Measurements from ENCODE around the gene TUBA3E.
"Not testable (repeated sequence)": the region's sequence is repeated elsewhere in the genome, so short reads cannot be mapped to it uniquely, and the experiment has no call there.

Gene TUBA3E

GRCh38 chr2:130162968-130163367 lies 35.3 kb downstream of the TUBA3E start:
- Histone ChIP-seq H3K36me3 (ENCODE audit: control insufficient read depth in 2 of 2, insufficient read depth in 2 of 2, low read length in 2 of 2) (peaks cover 12 to 28% of the 10 kb centered on the region in 2 donors), H3K9me3 (ENCODE audit: control insufficient read depth in 2 of 2, low read length in 2 of 2) (no peaks in the 10 kb centered on the region), H3K27me3 (ENCODE audit: control insufficient read depth in 1 of 2, insufficient read depth in 2 of 2, low read length in 2 of 2) (no peaks in the 10 kb centered on the region), H3K9ac (ENCODE audit: low read length in 2 of 2) (no peak overlapping the region), H3K4me1 (ENCODE audit: control insufficient read depth, insufficient read depth, low read length) (no peaks in the 10 kb centered on the region), H3K4me3 (ENCODE audit: low read length in 2 of 2) (no peak overlapping the region), H3K27ac (ENCODE audit: low read length) (no peak overlapping the region)

DNA sequence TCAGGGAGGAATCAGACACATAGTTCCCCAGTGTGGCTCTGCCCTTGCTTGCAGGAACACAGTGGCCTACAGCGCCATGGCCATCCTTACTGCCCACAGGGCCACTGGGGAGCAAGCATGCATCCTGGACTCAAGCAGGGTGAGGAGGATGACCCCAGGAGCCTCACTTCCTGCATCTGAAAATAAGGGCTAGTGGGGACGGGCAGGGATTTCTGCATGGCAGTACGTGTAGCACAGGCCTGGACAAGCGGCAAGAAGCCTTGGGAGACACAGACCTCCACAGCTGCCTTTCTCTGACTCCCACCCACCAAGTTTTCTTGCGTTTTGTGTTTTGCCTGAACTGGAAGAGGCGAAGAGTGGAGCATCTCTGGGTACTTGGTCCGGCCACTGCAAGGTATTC lies 35.8 kb downstream of the TUBA3E start:
- not testable (repeated sequence) for H3K4me3 ChIP-seq (ENCODE audit: low read length in 2 of 2); H3K27me3 ChIP-seq (ENCODE audit: control insufficient read depth in 1 of 2, insufficient read depth in 2 of 2, low read length in 2 of 2); H3K27ac ChIP-seq (ENCODE audit: low read length); H3K9me3 ChIP-seq (ENCODE audit: control insufficient read depth in 2 of 2, low read length in 2 of 2); H3K4me1 ChIP-seq (ENCODE audit: control insufficient read depth, insufficient read depth, low read length); H3K9ac ChIP-seq (ENCODE audit: low read length in 2 of 2)
- peaks cover 8 to 28% of the 10 kb centered on the region in 2 donors for H3K36me3 ChIP-seq (ENCODE audit: control insufficient read depth in 2 of 2, insufficient read depth in 2 of 2, low read length in 2 of 2)

- H3K27ac ChIP-seq (ENCODE audit: low read length); H3K4me3 ChIP-seq (ENCODE audit: low read length in 2 of 2); H3K9me3 ChIP-seq (ENCODE audit: control insufficient read depth in 2 of 2, low read length in 2 of 2); H3K27me3 ChIP-seq (ENCODE audit: control insufficient read depth in 1 of 2, insufficient read depth in 2 of 2, low read length in 2 of 2); H3K4me1 ChIP-seq (ENCODE audit: control insufficient read depth, insufficient read depth, low read length); H3K9ac ChIP-seq (ENCODE audit: low read length in 2 of 2): not testable (repeated sequence)
- peaks cover 5 to 20% of the 10 kb centered on the region in 2 donors for H3K36me3 ChIP-seq (ENCODE audit: control insufficient read depth in 2 of 2, insufficient read depth in 2 of 2, low read length in 2 of 2)
These were observed 37.2 kb downstream of the TUBA3E start for GRCh38 chr2:130160838-130161705.

DNA sequence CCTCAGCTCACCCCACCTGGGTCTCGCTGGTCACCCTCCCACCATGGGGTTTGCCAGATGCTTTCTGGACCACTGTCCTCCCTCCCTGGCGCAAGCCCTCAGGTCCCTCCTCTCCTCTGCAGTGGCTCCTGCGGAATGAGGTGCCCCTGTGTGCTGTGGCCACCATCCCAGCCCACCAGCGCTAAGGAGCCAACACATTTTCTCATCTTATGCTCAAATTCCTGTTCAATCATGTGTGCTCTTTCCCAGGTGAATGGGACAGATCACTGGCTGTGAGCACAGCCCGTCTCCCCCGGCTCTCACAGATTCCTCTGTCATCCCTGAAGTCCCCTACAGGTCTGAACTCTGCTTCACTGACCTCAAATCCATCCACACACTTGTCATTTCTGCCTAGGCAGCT lies 38.1 kb downstream of the TUBA3E start:
- H3K4me1 ChIP-seq (ENCODE audit: control insufficient read depth, insufficient read depth, low read length), result no peaks in the 10 kb centered on the region
- no peaks in the 10 kb centered on the region for H3K9me3 ChIP-seq (ENCODE audit: control insufficient read depth in 2 of 2, low read length in 2 of 2)
- H3K9ac ChIP-seq (ENCODE audit: low read length in 2 of 2), result no peak overlapping the region
- H3K27ac ChIP-seq (ENCODE audit: low read length), result no peak overlapping the region
- peaks cover 5 to 16% of the 10 kb centered on the region in 2 donors for H3K36me3 ChIP-seq (ENCODE audit: control insufficient read depth in 2 of 2, insufficient read depth in 2 of 2, low read length in 2 of 2)
- no peak overlapping the region for H3K4me3 ChIP-seq (ENCODE audit: low read length in 2 of 2)
- H3K27me3 ChIP-seq (ENCODE audit: control insufficient read depth in 1 of 2, insufficient read depth in 2 of 2, low read length in 2 of 2), result no peaks in the 10 kb centered on the region

DNA sequence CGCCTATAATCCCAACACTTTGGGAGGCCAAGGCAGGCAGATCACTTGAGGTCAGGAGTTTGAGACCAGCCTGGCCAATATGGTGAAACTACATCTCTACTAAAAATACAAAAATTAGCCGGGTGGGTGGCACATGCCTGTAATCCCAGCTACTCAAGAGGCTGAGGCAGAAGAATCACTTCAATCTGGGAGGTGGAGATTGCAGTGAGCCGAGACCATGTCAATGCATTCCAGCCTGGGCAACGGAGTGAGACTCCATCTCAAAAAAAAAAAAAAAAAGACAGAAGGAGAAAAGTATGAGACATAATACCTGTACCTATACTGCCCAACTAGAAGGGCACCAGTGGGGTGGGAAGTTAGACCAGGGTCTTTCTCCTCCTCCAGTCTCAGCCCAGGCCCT lies 38.9 kb downstream of the TUBA3E start:
- not testable (repeated sequence) for H3K4me3 ChIP-seq (ENCODE audit: low read length in 2 of 2); H3K27me3 ChIP-seq (ENCODE audit: control insufficient read depth in 1 of 2, insufficient read depth in 2 of 2, low read length in 2 of 2); H3K9ac ChIP-seq (ENCODE audit: low read length in 2 of 2); H3K27ac ChIP-seq (ENCODE audit: low read length); H3K4me1 ChIP-seq (ENCODE audit: control insufficient read depth, insufficient read depth, low read length); H3K9me3 ChIP-seq (ENCODE audit: control insufficient read depth in 2 of 2, low read length in 2 of 2)
- H3K36me3 ChIP-seq (ENCODE audit: control insufficient read depth in 2 of 2, insufficient read depth in 2 of 2, low read length in 2 of 2), result peaks cover 5 to 14% of the 10 kb centered on the region in 2 donors

- no peaks in the 10 kb centered on the region for H3K27me3 ChIP-seq (ENCODE audit: control insufficient read depth in 1 of 2, insufficient read depth in 2 of 2, low read length in 2 of 2)
- no peak overlapping the region for H3K27ac ChIP-seq (ENCODE audit: low read length)
- peaks cover 5 to 13% of the 10 kb centered on the region in 2 donors for H3K36me3 ChIP-seq (ENCODE audit: control insufficient read depth in 2 of 2, insufficient read depth in 2 of 2, low read length in 2 of 2)
- H3K9ac ChIP-seq (ENCODE audit: low read length in 2 of 2), result no peak overlapping the region
- no peaks in the 10 kb centered on the region for H3K9me3 ChIP-seq (ENCODE audit: control insufficient read depth in 2 of 2, low read length in 2 of 2)
- H3K4me3 ChIP-seq (ENCODE audit: low read length in 2 of 2), result no peak overlapping the region
- no peaks in the 10 kb centered on the region for H3K4me1 ChIP-seq (ENCODE audit: control insufficient read depth, insufficient read depth, low read length)
These were observed 39.6 kb downstream of the TUBA3E start for GRCh38 chr2:130158631-130159030.

- H3K27me3 ChIP-seq (ENCODE audit: control insufficient read depth in 1 of 2, insufficient read depth in 2 of 2, low read length in 2 of 2); H3K9me3 ChIP-seq (ENCODE audit: control insufficient read depth in 2 of 2, low read length in 2 of 2); H3K9ac ChIP-seq (ENCODE audit: low read length in 2 of 2); H3K27ac ChIP-seq (ENCODE audit: low read length); H3K4me1 ChIP-seq (ENCODE audit: control insufficient read depth, insufficient read depth, low read length); H3K4me3 ChIP-seq (ENCODE audit: low read length in 2 of 2): not testable (repeated sequence)
- peaks cover 6 to 16% of the 10 kb centered on the region in 2 donors for H3K36me3 ChIP-seq (ENCODE audit: control insufficient read depth in 2 of 2, insufficient read depth in 2 of 2, low read length in 2 of 2)
These were observed 40.3 kb downstream of the TUBA3E start for GRCh38 chr2:130157825-130158514.

GRCh38 chr2:130157354-130157753 lies 40.9 kb downstream of the TUBA3E start:
- not testable (repeated sequence) for H3K4me3 ChIP-seq (ENCODE audit: low read length in 2 of 2); H3K4me1 ChIP-seq (ENCODE audit: control insufficient read depth, insufficient read depth, low read length); H3K9ac ChIP-seq (ENCODE audit: low read length in 2 of 2); H3K27me3 ChIP-seq (ENCODE audit: control insufficient read depth in 1 of 2, insufficient read depth in 2 of 2, low read length in 2 of 2); H3K9me3 ChIP-seq (ENCODE audit: control insufficient read depth in 2 of 2, low read length in 2 of 2); H3K27ac ChIP-seq (ENCODE audit: low read length)
- H3K36me3 ChIP-seq (ENCODE audit: control insufficient read depth in 2 of 2, insufficient read depth in 2 of 2, low read length in 2 of 2), result peaks cover 5 to 12% of the 10 kb centered on the region in 2 donors

GRCh38 chr2:130156624-130157004 lies 41.6 kb downstream of the TUBA3E start:
- H3K36me3 ChIP-seq (ENCODE audit: control insufficient read depth in 2 of 2, insufficient read depth in 2 of 2, low read length in 2 of 2), result peaks cover 5 to 13% of the 10 kb centered on the region in 2 donors
- no peaks in the 10 kb centered on the region for H3K9me3 ChIP-seq (ENCODE audit: control insufficient read depth in 2 of 2, low read length in 2 of 2)
- no peak overlapping the region for H3K9ac ChIP-seq (ENCODE audit: low read length in 2 of 2)
- no peaks in the 10 kb centered on the region for H3K27me3 ChIP-seq (ENCODE audit: control insufficient read depth in 1 of 2, insufficient read depth in 2 of 2, low read length in 2 of 2)
- H3K27ac ChIP-seq (ENCODE audit: low read length), result no peak overlapping the region
- H3K4me1 ChIP-seq (ENCODE audit: control insufficient read depth, insufficient read depth, low read length), result no peaks in the 10 kb centered on the region
- no peak overlapping the region for H3K4me3 ChIP-seq (ENCODE audit: low read length in 2 of 2)

DNA sequence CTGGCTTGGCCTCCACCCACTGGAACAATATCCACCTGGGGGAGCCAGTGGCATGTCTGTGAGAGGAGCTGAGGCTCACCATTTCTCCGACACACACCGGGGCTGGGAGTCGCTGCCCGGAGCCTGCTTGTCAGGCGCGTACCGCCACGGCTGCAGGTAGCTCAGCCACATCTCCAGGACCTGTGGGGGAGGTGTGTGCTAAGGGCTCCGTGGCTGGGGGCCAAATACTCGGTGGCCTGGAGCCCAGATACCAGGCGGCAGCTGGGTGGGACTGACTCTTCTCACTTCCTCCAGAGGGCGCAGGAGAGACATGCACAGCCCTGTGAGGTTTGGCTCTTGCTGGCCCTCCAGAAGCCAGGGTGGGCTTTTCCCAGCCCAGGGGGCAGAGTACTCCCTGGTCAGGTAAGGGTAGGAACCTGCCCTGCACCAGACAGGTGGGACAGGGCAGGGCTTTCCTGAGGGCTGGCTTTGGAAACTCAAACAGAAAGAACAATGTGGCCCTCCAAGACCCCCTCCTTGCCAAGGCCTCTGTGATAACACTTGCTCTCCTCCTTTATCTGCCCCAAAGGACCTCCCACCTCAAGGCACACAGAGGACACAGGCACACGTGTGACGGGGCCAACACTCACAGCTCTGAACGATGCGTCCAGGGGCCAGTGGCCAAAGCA lies 42.1 kb downstream of the TUBA3E start:
- H3K9ac ChIP-seq (ENCODE audit: low read length in 2 of 2); H3K27me3 ChIP-seq (ENCODE audit: control insufficient read depth in 1 of 2, insufficient read depth in 2 of 2, low read length in 2 of 2); H3K27ac ChIP-seq (ENCODE audit: low read length); H3K4me1 ChIP-seq (ENCODE audit: control insufficient read depth, insufficient read depth, low read length); H3K9me3 ChIP-seq (ENCODE audit: control insufficient read depth in 2 of 2, low read length in 2 of 2); H3K4me3 ChIP-seq (ENCODE audit: low read length in 2 of 2): not testable (repeated sequence)
- peaks cover 5 to 13% of the 10 kb centered on the region in 2 donors for H3K36me3 ChIP-seq (ENCODE audit: control insufficient read depth in 2 of 2, insufficient read depth in 2 of 2, low read length in 2 of 2)
